GM06990 (cell line): ENCODE measurements around the gene TMEM179.

Experiments used
- DNase-seq: peaks from one replicate; pipeline ENCODE4 v3.0.0-alpha.2; 2011; ENCODE audit not compliant: insufficient read length; ENCODE audit errors: extremely low read depth
- H3K27me3 ChIP-seq: replicated peaks from 2 replicates; pipeline ENCODE4 v1.6.0; 2011; ENCODE audit warnings: low read length; ENCODE audit not compliant: control insufficient read depth, insufficient read depth
- H3K36me3 ChIP-seq: 2 replicates; pipeline ENCODE4 v1.5.1; 2011; ENCODE audit warnings: low read length; ENCODE audit not compliant: control insufficient read depth, insufficient read depth
- H3K4me3 ChIP-seq: replicated peaks from 2 replicates; pipeline ENCODE4 v1.5.1; 2011; ENCODE audit warnings: low read depth, mild to moderate bottlenecking, control low read depth, low read length
- CTCF ChIP-seq: IDR thresholded peaks from 2 replicates; pipeline ENCODE4 v1.5.1; 2011; ENCODE audit warnings: low read length, control low read depth, mild to moderate bottlenecking, inconsistent platforms; ENCODE audit not compliant: insufficient read depth, poor library complexity, severe bottlenecking

Gene TMEM179

GRCh38 chr14:104562606-104563005, 42.0 kb downstream of the TMEM179 start:
- H3K4me3 ChIP-seq = no peak overlapping the region
- no peaks in the 10 kb centered on the region for H3K36me3 ChIP-seq
- no peak for DNase-seq
- no peak for TF ChIP-seq CTCF
- H3K27me3 ChIP-seq = peaks cover 5% of the 10 kb centered on the region; the same call in 1 of the 2 replicates

GRCh38 chr14:104561632-104562495, 42.7 kb downstream of the TMEM179 start:
- no peak overlapping the region for H3K4me3 ChIP-seq
- DNase-seq = no peak
- TF ChIP-seq CTCF = no peak
- H3K27me3 ChIP-seq = peaks cover 5% of the 10 kb centered on the region; the same call in 1 of the 2 replicates
- H3K36me3 ChIP-seq = no peaks in the 10 kb centered on the region

- no peak for TF ChIP-seq CTCF
- H3K36me3 ChIP-seq = no peaks in the 10 kb centered on the region
- no peak overlapping the region for H3K4me3 ChIP-seq
- no peak for DNase-seq
- H3K27me3 ChIP-seq = peaks cover 5% of the 10 kb centered on the region; the same call in 1 of the 2 replicates
These were observed 43.4 kb downstream of the TMEM179 start for GRCh38 chr14:104561124-104561557.

GRCh38 chr14:104560586-104560945, 44.0 kb downstream of the TMEM179 start:
- TF ChIP-seq CTCF = no peak
- Histone ChIP-seq H3K27me3 (peaks cover 5% of the 10 kb centered on the region; the same call in 1 of the 2 replicates), H3K36me3 (no peaks in the 10 kb centered on the region), H3K4me3 (no peak overlapping the region)
- no peak for DNase-seq

- TF ChIP-seq CTCF = no peak
- DNase-seq = no peak
- H3K36me3 ChIP-seq = no peaks in the 10 kb centered on the region
- peaks cover 3% of the 10 kb centered on the region; the same call in 1 of the 2 replicates for H3K27me3 ChIP-seq
- no peak overlapping the region for H3K4me3 ChIP-seq
These were observed 44.6 kb downstream of the TMEM179 start for GRCh38 chr14:104559804-104560585.
